Suprapubic skin (tissue), 4 donors: ENCODE data around the gene BTBD2.

ENCODE experiments used
- CTCF ChIP-seq, 2 donors: fragments of 200-600 bp in 1 of 2; fragments of 450-650 bp in 1 of 2; sonication (generic) in 1 of 2; IDR thresholded peaks; one replicate each; pipeline ENCODE4 v1.5.1; 2016 to 2019; ENCODE audit warnings: antibody characterized with exemption in 2 of 2, mild to moderate bottlenecking in 1 of 2, moderate library complexity in 1 of 2
- EP300 ChIP-seq: sonication (generic); formaldehyde crosslinking; IDR thresholded peaks from one replicate; pipeline ENCODE4 v1.6.1; 2017; ENCODE audit warnings: antibody characterized with exemption
- POLR2A ChIP-seq, 2 donors: fragments of 450-650 bp; IDR thresholded peaks; one replicate each; pipeline ENCODE4 v1.6.1; 2017; ENCODE audit warnings: antibody characterized with exemption in 2 of 2, mild to moderate bottlenecking in 2 of 2, moderate library complexity in 2 of 2
- POLR2AphosphoS5 ChIP-seq, 3 donors: sonication (generic); formaldehyde crosslinking; IDR thresholded peaks; one replicate each; pipeline ENCODE4 v1.6.1; 2017; ENCODE audit warnings: antibody characterized with exemption in 3 of 3

- no peak for TF ChIP-seq CTCF (IDR thresholded peaks at IDR 0.05)
- no peak for TF ChIP-seq EP300
- TF ChIP-seq POLR2AphosphoS5 (IDR thresholded peaks at IDR 0.05): no peak
- TF ChIP-seq POLR2A (IDR thresholded peaks at IDR 0.05): no peak
Observed at GRCh38 chr19:2014731-2015607, 545 bp downstream of the BTBD2 start.
